Upper lobe of left lung (tissue), 4 donors: ENCODE measurements around the gene CEP295NL.

Source experiments
- CTCF ChIP-seq, 6 experiments: fragments of 450-650 bp in 4 of 6; fragments of 200-600 bp in 2 of 6; sonication (generic) in 2 of 6; IDR thresholded peaks; one replicate each; pipeline ENCODE4 v1.5.1; 2016 to 2019; ENCODE audit warnings: antibody characterized with exemption in 6 of 6
- POLR2A ChIP-seq, 4 donors: fragments of 450-650 bp; IDR thresholded peaks; one replicate each; pipeline ENCODE4 v1.5.1; 2016 to 2017; ENCODE audit warnings: antibody characterized with exemption in 4 of 4, mild to moderate bottlenecking in 2 of 4

DNA sequence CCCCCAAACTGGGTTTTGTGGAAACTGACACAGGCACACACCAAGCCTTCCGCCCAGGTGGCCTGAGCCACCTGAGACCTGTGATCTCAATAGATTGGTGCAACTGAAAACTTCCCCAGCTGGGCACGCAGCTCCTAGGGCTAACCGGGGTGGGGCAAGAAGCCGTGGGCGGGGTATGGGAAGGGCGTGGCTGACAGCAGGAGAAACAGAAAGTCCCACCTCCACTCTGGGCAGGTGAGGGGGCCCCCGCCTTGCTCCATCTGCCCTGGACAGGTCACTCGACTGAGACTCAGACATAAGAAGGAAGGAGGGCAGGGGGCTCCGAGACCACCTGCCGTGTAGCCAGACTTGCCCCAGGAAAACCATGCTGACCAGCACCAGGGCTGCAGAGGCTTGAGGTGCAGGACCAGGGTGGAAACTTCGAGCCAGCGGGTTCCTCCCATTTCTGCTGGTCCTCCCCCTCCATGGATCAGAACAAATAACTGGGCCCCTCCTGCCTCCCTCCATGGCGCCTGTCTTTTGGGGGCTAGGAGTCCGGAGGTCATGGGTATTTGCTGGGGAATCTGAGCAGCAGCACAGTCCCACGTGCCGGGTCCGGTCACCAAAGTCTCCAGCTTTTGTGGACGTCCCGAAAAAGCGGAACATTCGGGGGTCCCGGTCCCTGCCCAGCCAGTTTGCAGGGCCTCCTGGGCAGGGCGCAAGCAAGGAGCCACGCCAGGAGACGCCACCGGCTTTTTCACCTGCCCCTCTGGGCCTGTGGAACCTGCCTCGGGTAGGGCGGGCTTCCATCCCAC lies 20.9 kb upstream of the CEP295NL start:
- TF ChIP-seq CTCF (IDR thresholded peaks at IDR 0.05) (no peak), POLR2A (IDR thresholded peaks at IDR 0.05) (peak in 1 of 4 donors; percentile 26)
